ENCODE measurements around the gene MATK. TPM values are rescaled to one million over a fixed set of nuclear protein-coding genes. Genes with fewer than 3 reads are reported as not detected.

MATK gene
- total RNA-seq, 2 donors from 2014 or later: 15.5 to 19.2 TPM

DNA sequence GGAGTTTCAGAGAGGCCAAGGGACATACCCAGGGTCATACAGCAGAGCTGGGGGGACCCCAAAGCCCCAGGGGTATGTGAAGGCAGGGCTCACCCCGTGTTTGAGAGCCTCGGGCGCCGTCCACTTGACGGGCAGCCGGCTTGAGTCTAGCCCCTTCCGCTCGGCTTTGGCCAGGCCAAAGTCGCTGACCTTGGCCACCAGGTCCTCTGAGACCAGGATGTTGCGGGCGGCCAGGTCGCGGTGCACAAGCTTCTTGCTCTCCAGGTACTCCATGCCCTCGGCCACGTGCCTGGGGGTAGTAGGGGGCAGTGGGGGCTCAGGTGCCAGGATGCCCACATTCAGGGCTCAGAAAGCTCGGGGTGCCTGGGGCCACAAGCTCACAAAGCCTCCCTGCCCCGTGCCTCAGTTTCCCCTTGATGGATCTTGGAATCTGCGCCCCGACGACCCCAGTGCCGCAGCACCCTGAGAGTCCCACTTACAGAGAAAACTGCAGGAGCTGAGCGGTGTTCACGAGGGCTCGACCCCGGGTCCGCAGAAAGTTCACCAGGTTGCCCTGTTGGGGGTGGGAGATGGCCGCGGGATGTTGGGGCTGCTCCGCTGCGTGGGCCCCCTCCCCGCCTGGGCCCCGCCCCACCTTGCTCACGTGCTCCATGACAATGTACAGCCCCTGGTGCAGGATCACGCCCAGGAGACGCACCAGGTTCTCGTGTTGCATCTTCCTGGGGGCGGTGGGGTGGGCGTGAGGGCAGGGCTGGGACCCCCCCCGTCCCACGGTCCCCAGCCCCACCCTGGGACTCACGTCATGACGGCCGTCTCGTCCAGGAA lies 7.1 kb downstream of the MATK start:
- H3K9me3 Mint-ChIP-seq: peaks cover 5 to 9% of the 10 kb centered on the region in 2 donors
- no peaks in the 10 kb centered on the region for H3K4me1 Mint-ChIP-seq (ENCODE audit: low read depth)
- no peak overlapping the region for H3K27ac Mint-ChIP-seq
- no peak for DNase-seq
- no peak overlapping the region for H3K4me3 Mint-ChIP-seq
- no peak for ATAC-seq (replicated peaks in 1 of 2)
- H3K36me3 Mint-ChIP-seq (ENCODE audit: insufficient read depth in 2 of 2): peaks cover 9 to 13% of the 10 kb centered on the region in 2 donors
- no peaks in the 10 kb centered on the region for H3K27me3 Mint-ChIP-seq (ENCODE audit: low read depth)

DNA sequence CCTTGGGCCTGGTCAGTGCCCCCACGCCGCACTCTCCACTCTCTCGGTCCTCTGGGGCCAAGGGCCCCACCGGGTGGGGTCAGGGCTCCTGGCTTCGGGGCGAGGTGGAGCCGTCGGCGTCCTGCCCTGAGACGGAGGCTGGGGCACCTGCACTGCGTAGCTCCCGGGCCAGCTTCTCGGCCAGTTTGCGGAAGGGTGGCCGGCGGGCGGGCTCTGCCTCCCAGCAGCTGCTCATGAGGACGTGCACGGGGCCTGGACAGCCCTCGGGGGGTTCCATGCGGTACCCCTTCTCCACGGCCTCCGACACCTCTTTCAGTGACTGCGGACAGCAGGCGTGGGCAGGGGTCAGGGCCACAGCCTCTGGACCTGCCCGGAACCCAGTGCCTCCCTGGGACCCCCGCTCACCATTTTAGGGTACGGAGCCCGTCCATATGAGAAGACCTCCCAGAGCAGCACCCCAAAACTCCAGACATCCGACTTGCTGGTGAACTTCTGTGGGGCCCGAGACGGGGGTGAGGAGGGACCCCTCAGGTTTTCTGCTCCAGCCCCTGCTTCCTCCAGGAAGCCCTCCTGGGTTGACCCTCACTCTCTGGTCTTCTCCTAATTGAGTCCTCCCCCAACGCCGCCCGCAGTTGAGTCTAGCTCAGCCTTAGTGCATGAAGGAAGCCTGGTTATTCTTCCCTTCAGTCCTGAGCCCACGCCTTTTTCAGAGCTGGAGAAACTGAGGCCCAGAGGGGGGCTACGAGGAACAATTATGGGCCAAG lies 7.9 kb downstream of the MATK start:
- Mint-ChIP-seq H3K4me1 (ENCODE audit: low read depth) (no peaks in the 10 kb centered on the region), H3K27me3 (ENCODE audit: low read depth) (no peaks in the 10 kb centered on the region), H3K4me3 (no peak overlapping the region), H3K9me3 (peaks cover 5 to 9% of the 10 kb centered on the region in 2 donors), H3K36me3 (ENCODE audit: insufficient read depth in 2 of 2) (peaks cover 9 to 13% of the 10 kb centered on the region in 2 donors), H3K27ac (no peak overlapping the region)
- ATAC-seq (replicated peaks in 1 of 2): no peak
- no peak for DNase-seq

DNA sequence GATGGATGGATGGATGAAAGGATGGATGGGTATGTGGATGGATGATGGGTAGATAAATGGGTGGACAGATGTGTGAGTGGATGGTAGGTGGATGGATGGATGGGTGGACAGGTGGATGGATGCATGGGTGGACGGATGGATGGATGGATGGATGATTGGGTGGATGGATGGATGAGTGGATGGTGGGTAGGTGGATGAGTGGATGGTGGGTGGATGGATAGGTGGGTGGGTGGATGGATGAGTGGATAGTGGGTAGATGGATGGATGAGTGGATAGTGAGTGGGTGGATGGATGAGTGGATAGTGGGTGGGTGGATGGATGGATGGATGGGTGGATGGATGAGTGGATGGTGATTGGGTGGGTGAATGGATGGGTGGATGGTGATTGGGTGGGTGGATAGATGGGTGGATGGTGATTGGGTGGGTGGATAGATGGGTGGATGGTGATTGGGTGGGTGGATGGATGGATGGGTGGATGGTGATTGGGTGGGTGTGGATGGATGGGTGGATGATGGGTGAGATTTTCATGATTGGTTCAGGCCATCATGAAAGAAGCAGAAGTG lies 9.6 kb downstream of the MATK start:
- DNase-seq: no peak
- Mint-ChIP-seq H3K36me3 (ENCODE audit: insufficient read depth in 2 of 2) (peaks cover 0 to 5% of the 10 kb centered on the region in 2 donors), H3K27me3 (ENCODE audit: low read depth) (no peaks in the 10 kb centered on the region), H3K4me3 (no peak overlapping the region), H3K4me1 (ENCODE audit: low read depth) (no peaks in the 10 kb centered on the region), H3K27ac (no peak overlapping the region), H3K9me3 (peaks cover 0 to 3% of the 10 kb centered on the region in 2 donors)
- no peak for ATAC-seq (replicated peaks in 1 of 2)

DNA sequence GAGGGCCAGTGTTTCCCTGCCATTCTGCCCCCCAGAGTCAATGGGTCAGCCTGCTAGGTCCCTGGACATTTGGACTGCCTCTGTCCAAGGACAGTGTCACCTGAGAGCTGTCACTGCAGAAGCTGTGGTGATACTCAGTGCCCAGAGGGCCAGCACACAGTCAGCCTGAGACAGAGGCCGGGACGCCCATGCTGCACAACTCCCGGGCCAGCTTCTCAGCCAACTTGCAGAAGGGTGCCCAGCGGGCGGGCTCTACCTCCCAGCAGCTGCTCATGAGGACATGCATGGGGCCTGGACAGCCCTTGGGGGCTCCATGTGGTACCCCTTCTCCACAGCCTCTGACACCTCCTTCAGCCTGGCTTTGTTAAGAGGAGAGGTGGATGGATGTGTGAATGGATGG lies 10.3 kb downstream of the MATK start:
- Mint-ChIP-seq H3K4me3 (no peak overlapping the region), H3K27me3 (ENCODE audit: low read depth) (no peaks in the 10 kb centered on the region), H3K4me1 (ENCODE audit: low read depth) (no peaks in the 10 kb centered on the region), H3K27ac (no peak overlapping the region), H3K9me3 (no peaks in the 10 kb centered on the region), H3K36me3 (ENCODE audit: insufficient read depth in 2 of 2) (no peaks in the 10 kb centered on the region)
- DNase-seq: no peak
- no peak for ATAC-seq (replicated peaks in 1 of 2)

DNA sequence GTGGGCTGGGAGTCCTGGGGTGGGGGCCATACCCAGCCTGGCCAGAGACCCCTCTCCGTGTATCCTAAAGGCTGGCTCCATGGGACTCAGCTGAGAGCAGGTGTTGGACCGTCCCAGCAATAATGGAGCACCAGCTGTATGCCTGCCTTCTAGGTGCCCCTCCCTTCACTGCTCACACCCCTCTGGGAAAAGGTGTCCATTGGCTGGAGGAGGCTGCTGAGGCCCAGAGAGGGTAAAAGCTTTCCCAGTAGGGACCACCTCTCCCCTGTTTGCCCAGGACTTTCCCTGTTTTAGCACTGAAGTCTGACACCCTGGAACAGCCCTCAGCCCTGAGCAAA lies 10.8 kb downstream of the MATK start:
- no peaks in the 10 kb centered on the region for H3K27me3 Mint-ChIP-seq (ENCODE audit: low read depth)
- DNase-seq (no peak), ATAC-seq (replicated peaks in 1 of 2) (no peak)
- no peaks in the 10 kb centered on the region for H3K9me3 Mint-ChIP-seq
- H3K4me3 Mint-ChIP-seq: no peak overlapping the region
- H3K36me3 Mint-ChIP-seq (ENCODE audit: insufficient read depth in 2 of 2): no peaks in the 10 kb centered on the region
- no peak overlapping the region for H3K27ac Mint-ChIP-seq
- H3K4me1 Mint-ChIP-seq (ENCODE audit: low read depth): no peaks in the 10 kb centered on the region

DNA sequence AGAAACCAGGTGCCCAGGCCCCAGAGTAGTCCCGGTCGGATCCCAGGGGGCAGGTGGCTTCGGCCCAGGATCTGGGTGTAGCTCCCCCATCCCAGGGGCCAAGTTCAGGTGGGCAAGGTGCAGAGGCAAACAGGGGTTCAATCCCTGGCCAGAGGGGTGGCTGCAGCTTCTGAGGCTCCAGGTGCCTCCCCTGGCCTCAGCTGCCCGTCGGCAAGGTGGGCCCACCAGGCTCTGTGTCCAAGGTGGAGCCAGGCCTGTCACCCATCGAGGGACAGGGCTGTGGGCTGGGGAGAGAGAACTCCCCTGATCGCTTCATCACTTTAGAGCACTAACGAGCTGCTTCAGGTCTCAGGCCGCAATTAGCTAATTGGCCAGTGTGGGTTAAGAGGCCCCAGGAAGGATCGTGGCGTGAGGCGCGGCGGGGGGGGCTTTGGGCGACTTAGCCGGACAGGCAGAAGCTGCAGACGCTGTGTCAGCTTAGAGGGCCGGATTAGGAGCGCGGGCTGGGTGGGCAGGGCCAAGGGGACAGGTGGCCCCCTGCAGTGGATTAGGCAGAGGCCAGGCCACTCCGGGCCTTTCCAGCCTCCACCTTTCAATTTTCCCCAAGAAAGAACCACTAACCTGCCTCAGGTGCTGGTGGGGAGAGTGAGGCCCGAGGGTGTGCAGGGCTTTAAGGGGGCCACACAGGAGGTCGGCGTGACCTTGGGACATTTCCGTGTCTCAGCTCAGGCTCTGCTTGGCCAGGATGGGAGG lies 11.4 kb downstream of the MATK start:
- Mint-ChIP-seq H3K36me3 (ENCODE audit: insufficient read depth in 2 of 2) (no peaks in the 10 kb centered on the region), H3K4me1 (ENCODE audit: low read depth) (no peaks in the 10 kb centered on the region), H3K9me3 (no peaks in the 10 kb centered on the region), H3K27ac (no peak overlapping the region), H3K27me3 (ENCODE audit: low read depth) (no peaks in the 10 kb centered on the region), H3K4me3 (no peak overlapping the region)
- ATAC-seq (replicated peaks in 1 of 2) (no peak), DNase-seq (no peak)

DNA sequence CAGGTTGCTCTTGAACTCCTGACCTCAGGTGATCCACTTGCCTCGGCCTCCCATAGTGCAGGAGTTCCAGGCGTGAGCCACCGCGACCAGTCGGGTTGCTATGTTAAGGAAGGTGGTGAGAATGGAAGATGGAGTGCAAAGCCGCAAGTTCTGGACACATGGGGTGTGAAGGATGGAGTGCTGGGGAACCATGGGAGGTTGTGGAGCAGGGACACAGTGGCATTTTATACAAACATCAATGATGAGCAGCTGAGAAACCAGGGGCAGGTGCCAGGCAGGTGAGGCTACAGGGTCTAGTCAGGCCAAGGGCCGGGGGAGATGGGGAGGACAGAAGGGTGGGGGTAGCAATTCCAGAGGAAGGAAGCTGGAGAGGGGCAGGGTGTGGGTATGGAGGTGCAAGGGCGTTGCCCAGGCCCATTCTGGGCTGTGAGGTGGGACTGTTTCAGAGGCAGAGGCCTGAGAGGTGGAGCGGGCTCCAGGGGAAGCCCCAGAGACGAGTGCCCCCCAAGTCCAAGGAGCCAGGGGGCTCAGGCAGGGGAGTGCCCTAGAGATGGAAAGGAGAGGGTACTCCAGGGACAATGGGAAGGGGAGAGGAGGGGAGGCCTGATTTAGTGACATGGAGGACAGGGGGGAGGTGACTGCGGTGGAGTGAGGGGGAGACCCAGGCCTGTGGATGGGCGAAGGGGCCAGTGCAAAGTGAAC lies 12.2 kb downstream of the MATK start:
- no peak for DNase-seq
- H3K4me1 Mint-ChIP-seq (ENCODE audit: low read depth): no peaks in the 10 kb centered on the region
- H3K4me3 Mint-ChIP-seq: no peak overlapping the region
- H3K27ac Mint-ChIP-seq: no peak overlapping the region
- no peaks in the 10 kb centered on the region for H3K9me3 Mint-ChIP-seq
- H3K36me3 Mint-ChIP-seq (ENCODE audit: insufficient read depth in 2 of 2): peaks cover under 1% of the 10 kb centered on the region in 2 donors
- no peaks in the 10 kb centered on the region for H3K27me3 Mint-ChIP-seq (ENCODE audit: low read depth)
- ATAC-seq (replicated peaks in 1 of 2): no peak

DNA sequence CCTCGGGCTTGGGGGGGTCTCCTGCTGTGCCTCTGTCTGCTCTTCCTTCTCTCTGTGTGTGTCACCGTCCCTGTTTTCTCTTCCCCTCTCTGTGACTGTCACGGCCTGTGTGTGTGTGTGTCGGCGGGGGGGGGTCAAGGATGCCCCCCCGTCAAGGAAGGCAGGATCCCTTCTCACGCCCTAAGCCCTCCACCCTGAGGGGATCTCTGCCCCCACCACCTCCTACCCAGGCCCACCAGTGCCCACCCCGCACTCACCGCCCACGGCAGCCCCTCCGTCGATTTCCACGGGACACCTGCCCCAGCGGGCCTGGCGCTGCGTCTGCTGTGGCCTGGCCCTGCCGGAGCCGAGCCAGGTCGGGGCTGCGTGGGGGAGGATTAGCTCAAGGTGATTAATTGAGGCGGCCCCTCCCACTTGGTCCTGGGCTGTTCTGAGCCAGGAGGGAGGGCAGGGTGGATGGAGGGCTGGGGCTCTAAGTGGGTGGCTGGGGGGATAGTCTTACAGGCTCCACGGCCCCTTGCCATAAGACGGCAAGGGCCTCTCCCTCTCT lies 14.2 kb downstream of the MATK start, which contains the start of gene RAX2:
Gene RAX2 (minus strand): TSS at position 323 of the 550 bp plus-strand sequence. CDS start 486 bp downstream, outside the sequence.
- Mint-ChIP-seq H3K9me3 (no peaks in the 10 kb centered on the region), H3K4me3 (no peak within 1 kb of the TSS), H3K36me3 (ENCODE audit: insufficient read depth in 2 of 2) (peaks cover 2% of the 10 kb centered on the region in 2 donors), H3K4me1 (ENCODE audit: low read depth) (no peaks in the 10 kb centered on the region), H3K27ac (no peak within 1 kb of the TSS), H3K27me3 (ENCODE audit: low read depth) (no peaks in the 10 kb centered on the region)
- no peak for DNase-seq
- ATAC-seq (replicated peaks in 1 of 2): no peak

DNA sequence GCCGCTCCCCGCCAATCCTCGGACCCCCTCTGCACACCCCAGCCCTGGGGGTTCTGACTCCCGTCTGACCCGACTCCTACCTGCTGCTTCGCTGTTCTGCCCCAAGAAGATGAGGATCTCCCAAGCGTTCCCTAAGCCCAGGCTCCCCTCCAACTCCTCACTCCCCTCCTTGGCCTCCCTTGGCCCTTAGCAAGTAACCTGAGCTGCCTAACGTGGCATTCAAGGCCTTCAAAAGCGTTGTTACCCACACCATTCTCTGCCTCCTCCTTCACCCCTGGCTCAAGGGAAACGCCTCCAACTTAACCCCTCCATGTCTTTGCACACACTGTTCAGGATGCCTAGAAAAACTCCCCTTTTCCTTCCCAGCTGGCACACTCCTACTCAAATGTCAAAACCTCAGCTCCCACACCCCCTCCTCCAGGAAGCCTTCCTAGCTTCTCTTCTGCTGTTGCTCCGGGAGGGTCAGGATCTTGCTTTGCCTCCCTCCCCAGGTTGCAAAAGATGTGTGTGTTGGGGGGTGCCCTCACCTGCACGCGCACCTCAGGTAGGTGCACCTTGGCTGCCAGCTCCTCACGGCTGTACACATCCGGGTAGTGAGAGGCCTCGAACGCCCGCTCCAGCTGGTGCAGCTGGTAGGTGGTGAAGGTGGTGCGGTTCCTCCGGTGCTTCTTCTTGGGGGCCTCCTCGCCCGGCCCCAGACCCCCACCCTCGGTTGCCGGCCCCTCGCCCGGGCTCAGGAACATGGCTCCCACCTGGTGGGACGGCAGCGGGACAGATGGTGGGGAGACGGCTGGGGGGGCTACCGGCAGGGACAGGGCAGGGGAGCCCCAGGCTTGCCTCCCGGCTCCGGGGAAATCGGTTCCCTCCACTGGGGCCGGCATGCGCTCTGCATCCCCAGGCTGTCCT lies 14.9 kb downstream of the MATK start:
- H3K27ac Mint-ChIP-seq: no peak overlapping the region
- peaks cover 2 to 5% of the 10 kb centered on the region in 2 donors for H3K36me3 Mint-ChIP-seq (ENCODE audit: insufficient read depth in 2 of 2)
- DNase-seq: no peak
- peaks cover 6% of the 10 kb centered on the region for H3K4me1 Mint-ChIP-seq (ENCODE audit: low read depth)
- H3K27me3 Mint-ChIP-seq (ENCODE audit: low read depth): no peaks in the 10 kb centered on the region
- no peak overlapping the region for H3K4me3 Mint-ChIP-seq
- no peaks in the 10 kb centered on the region for H3K9me3 Mint-ChIP-seq
- ATAC-seq (replicated peaks in 1 of 2): no peak

DNA sequence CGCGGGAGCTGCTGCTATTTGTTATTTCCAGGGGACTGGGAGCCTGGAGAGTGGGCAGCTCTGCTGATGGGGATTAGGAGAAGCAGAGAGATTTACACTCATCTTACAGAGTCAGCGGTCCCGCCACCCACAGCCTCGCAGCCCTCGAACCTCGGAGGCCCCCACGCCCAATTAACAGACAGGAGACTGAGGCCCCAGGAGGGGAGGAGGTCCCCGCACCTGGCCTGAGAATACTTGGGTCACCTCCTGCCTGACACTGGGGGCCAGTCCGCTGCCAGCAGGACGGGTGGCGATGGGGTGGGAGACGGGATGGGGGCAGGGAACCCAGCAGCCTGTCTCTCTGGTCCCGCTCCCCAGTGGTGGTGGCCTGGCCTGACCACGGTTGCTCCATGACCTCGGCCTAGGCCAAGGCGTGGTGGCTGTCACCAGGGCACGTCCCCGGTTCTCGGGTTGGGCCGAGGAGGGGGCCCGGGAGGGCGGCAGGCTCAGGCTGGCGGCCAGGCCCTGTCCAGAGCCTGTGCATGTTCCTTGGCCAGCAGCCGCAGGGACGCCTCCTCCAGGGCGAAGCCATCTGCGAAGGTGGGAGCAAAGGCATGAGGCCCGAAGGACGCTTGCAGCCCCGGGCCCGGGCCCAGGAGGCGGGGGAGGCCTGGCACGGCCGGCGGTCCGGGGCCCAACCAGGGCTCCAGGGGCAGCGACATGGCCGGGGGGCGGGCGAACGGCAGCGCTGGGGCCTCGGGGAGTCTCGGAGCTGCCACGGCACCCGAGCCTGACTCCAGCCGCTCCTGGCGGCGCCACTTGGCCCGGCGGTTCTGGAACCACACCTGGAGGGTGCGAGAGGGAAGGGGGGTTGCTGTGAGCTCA lies 15.8 kb downstream of the MATK start:
- DNase-seq (no peak), ATAC-seq (replicated peaks in 1 of 2) (no peak)
- Mint-ChIP-seq H3K4me3 (no peak overlapping the region), H3K4me1 (ENCODE audit: low read depth) (peaks cover 8% of the 10 kb centered on the region), H3K27ac (no peak overlapping the region), H3K36me3 (ENCODE audit: insufficient read depth in 2 of 2) (peaks cover 2 to 5% of the 10 kb centered on the region in 2 donors), H3K9me3 (no peaks in the 10 kb centered on the region), H3K27me3 (ENCODE audit: low read depth) (no peaks in the 10 kb centered on the region)

DNA sequence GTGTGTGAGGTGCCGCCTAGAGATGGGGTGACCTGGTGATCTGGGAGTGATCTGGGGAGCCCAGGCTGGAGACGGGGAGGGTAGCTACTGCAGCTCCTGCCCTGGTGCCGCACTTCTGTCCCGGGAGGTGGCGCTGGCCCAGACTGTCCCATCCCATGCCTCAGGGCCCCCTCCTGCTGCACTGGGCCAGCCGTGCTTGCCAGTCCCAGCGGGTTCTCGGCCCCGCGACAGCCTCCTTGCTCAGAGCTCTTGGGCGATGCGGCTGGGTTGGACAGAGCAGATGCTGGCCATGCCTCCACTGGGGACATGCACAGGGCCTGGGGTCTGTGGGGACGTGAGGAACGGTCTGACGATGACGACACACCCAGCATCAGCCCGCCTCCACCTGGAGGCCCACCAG lies 16.7 kb downstream of the MATK start:
- Mint-ChIP-seq H3K27ac (no peak overlapping the region), H3K4me1 (ENCODE audit: low read depth) (peaks cover 8% of the 10 kb centered on the region), H3K27me3 (ENCODE audit: low read depth) (no peaks in the 10 kb centered on the region), H3K36me3 (ENCODE audit: insufficient read depth in 2 of 2) (peaks cover 2 to 5% of the 10 kb centered on the region in 2 donors), H3K9me3 (no peaks in the 10 kb centered on the region), H3K4me3 (no peak overlapping the region)
- DNase-seq: no peak
- peak in 1 of 2 donors; percentile 7 for ATAC-seq (replicated peaks in 1 of 2)
